MCF 10A (cell line): ENCODE measurements around the gene ZDHHC6. TPM values are rescaled to one million over a fixed set of nuclear protein-coding genes. Genes with fewer than 3 reads are reported as not detected.

Experiments
- BruUV-seq: library from RNA; stranded (reverse); fragments of 400-500 nt; replicated peaks from 2 replicates; lab custom pipeline; 2021; lab: Mats Ljungman, UMichigan
- CTCF ChIA-PET: fragments of 300-600 bp; sonication (Branson Sonifier 250); formaldehyde crosslinking; extraction: SDS; loops from one replicate; lab custom pipeline; 2021; ENCODE audit warnings: antibody characterized with exemption, inconsistent platforms; lab: Yijun Ruan, JAX
- POLR2A ChIA-PET: fragments of 300-600, 350-650 bp; sonication (Branson Sonifier 250); formaldehyde crosslinking; extraction: SDS; loops from one replicate; lab custom pipeline; 2020; ENCODE audit warnings: antibody characterized with exemption, inconsistent platforms; lab: Yijun Ruan, JAX
- DNase-seq: peaks from one replicate; pipeline ENCODE4 v3.0.0-alpha.2; 2018; ENCODE audit not compliant: unreplicated experiment
- H3K27ac Mint-ChIP-seq: one replicate; pipeline ENCODE4 v1.8.0; 2022; ENCODE audit warnings: mild to moderate bottlenecking, low read depth, mixed read lengths; ENCODE audit not compliant: unreplicated experiment
- H3K27me3 Mint-ChIP-seq: one replicate; pipeline ENCODE4 v1.8.0; 2022; ENCODE audit warnings: mixed read lengths; ENCODE audit not compliant: insufficient read depth, unreplicated experiment
- H3K36me3 Mint-ChIP-seq: one replicate; pipeline ENCODE4 v1.8.0; 2022; ENCODE audit warnings: mild to moderate bottlenecking, moderate library complexity, mixed read lengths; ENCODE audit not compliant: insufficient read depth, unreplicated experiment
- H3K4me1 Mint-ChIP-seq: one replicate; pipeline ENCODE4 v1.8.0; 2022; ENCODE audit warnings: mixed read lengths; ENCODE audit not compliant: insufficient read depth, unreplicated experiment
- H3K4me3 Mint-ChIP-seq: one replicate; pipeline ENCODE4 v1.8.0; 2022; ENCODE audit warnings: mild to moderate bottlenecking, moderate library complexity, mixed read lengths; ENCODE audit not compliant: unreplicated experiment
- H3K9me3 Mint-ChIP-seq: one replicate; pipeline ENCODE4 v1.8.0; 2022; ENCODE audit warnings: mixed read lengths; ENCODE audit not compliant: unreplicated experiment
- CTCF ChIP-seq: fragments of 200-600 bp; IDR thresholded peaks from one replicate; pipeline ENCODE4 v1.8.0; 2022; ENCODE audit warnings: antibody characterized with exemption, mild to moderate bottlenecking; ENCODE audit not compliant: unreplicated experiment
- intact Hi-C: fragments of 100-400 bp; cut with micrococcal nuclease; formaldehyde crosslinking; loops from 2 replicates; pipeline ENCODE4 v1.14.1; 2022
- total RNA-seq: library from RNA; stranded (reverse); gene quantifications from 2 replicates; pipeline ENCODE4 v1.2.3, GENCODE V29; 2022

Gene ZDHHC6
- total RNA-seq, 1 experiment from 2014 or later: 25.9 TPM

DNA sequence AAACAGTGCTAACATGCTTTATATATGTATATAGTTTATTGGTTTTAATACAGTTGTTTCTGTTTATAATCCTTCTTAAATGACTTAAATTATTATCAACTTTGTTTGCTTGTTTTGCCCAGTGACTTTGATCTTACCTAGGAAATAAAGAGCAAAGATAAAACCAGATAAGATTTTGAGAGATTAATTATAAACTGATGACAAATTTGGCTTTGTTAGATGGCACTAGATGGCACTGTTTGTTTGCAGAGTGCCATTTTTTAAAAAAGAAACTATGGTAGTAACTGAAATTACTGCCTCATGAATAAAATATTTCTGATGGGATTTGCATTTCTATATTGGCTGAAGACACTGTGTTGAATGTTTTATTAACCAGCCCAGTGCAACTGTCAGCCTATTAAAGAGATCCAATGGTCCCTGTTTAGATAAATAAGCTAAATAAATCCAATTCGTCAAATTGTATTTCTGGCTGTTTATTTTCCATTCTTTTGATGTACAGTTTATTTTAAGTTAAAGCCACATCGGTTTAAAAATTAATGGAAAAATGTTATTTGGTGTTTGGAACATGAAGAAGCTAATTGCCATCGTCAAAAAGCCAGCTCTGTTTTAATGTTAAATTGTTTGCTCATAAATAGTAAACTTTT lies 29.0 kb upstream of the ZDHHC6 start:
- DNase-seq: peak; percentile 14
- intact Hi-C loops: loop anchor here (1.0 to 5.0 kb wide), 6 partner anchors 482 to 1088 kb away; no protein-coding TSS in a partner anchor

DNA sequence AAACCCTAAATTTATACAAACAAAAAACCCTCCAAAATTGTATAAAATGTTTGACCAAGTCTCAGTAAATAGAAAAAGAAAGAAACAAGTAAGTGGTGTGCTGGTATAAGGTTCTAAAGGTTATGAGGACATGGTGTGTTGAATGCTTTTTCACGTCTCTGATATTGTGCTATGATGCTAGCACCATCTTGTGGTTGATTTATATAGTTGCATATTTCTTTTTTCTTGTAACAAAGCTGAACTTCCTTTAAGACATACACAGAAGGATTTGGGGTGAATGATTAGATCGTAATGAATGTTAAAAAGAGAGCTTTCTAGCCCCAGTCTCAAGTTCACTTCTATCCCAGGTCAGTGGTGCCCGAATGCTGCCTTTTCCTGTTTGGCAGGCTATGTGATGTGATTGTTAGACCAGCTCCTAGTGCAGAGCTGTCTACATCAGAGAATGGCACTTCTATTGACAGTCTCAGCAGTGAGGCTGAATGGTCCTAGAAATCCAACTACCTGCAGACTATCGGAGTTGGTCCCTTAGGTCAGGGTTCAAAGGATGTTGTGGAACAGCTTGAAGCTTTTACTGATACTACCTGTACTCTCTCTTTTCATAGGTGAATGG lies 25.3 kb upstream of the ZDHHC6 start:
- TF ChIP-seq CTCF: peak; percentile 56
- no TSS peak for BruUV-seq
- peaks cover 23% of the 10 kb centered on the region for H3K36me3 Mint-ChIP-seq
- H3K27ac Mint-ChIP-seq: no peak overlapping the region
- POLR2A ChIA-PET: interaction anchor here (0.5 to 1.9 kb wide), 6 partner anchors 8 to 483 kb away, joined by 3 to 5 read pairs (median 3); partner anchors contain the start of genes GPAM, VTI1A and ZDHHC6
- no peaks in the 10 kb centered on the region for H3K9me3 Mint-ChIP-seq
- no peaks in the 10 kb centered on the region for H3K27me3 Mint-ChIP-seq
- no peaks in the 10 kb centered on the region for H3K4me1 Mint-ChIP-seq
- CTCF ChIA-PET: interaction anchor here (0.6 to 4.4 kb wide), 67 partner anchors 8 to 1909 kb away, joined by 3 to 34 read pairs (median 4); partner anchors contain the start of genes VTI1A and ZDHHC6
- no peak overlapping the region for H3K4me3 Mint-ChIP-seq
- DNase-seq: peak; percentile 64
- intact Hi-C loops: loop anchor here (1.0 kb wide), 1 partner anchor 26 kb away; the partner anchor contains the start of gene ZDHHC6

More for the DNA sequence above, 29.0 kb upstream of the ZDHHC6 start:
- peaks cover 6% of the 10 kb centered on the region for H3K4me1 Mint-ChIP-seq
- TF ChIP-seq CTCF: peak; percentile 54
- ChIA-PET CTCF (interaction anchor here (0.5 to 2.7 kb wide), 33 partner anchors 8 to 1138 kb away, joined by 3 to 15 read pairs (median 3); no protein-coding TSS in a partner anchor), POLR2A (interaction anchor here (1.0 kb wide), 1 partner anchor 475 kb away, joined by 3 read pairs; no protein-coding TSS in a partner anchor)
- no peaks in the 10 kb centered on the region for H3K27me3 Mint-ChIP-seq
- H3K36me3 Mint-ChIP-seq: peaks cover 12% of the 10 kb centered on the region
- H3K4me3 Mint-ChIP-seq: no peak overlapping the region
- H3K27ac Mint-ChIP-seq: no peak overlapping the region
- BruUV-seq: no TSS peak
- H3K9me3 Mint-ChIP-seq: no peaks in the 10 kb centered on the region

DNA sequence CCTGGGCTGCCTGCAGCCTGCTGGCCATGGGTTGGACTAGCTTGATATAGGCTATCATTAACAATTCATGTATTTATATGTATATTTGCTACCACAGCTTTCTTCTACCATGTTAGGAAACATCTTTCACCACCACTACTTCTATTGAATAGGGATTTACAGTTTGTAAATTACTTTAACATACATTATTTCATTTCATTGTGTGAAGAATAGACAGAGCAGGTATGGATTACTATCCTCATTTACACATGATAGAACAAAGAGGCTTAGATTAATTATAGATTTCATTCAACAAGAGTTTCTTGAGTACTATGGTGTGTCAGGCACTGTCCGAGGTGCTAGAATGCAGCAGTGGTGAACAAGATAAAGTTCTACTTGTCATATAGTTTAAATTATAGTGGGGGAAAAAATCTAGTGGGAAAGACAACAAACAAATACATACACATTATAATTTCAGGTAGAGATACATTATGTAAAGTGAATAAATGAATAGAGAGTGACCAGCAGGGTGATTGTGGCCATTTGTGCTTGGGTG lies 20.9 kb upstream of the ZDHHC6 start:
- DNase-seq: no peak
- H3K27me3 Mint-ChIP-seq: no peaks in the 10 kb centered on the region
- H3K4me1 Mint-ChIP-seq: no peaks in the 10 kb centered on the region
- intact Hi-C loops: no loop called here
- no TSS peak for BruUV-seq
- H3K4me3 Mint-ChIP-seq: no peak overlapping the region
- no peak overlapping the region for H3K27ac Mint-ChIP-seq
- H3K36me3 Mint-ChIP-seq: peaks cover 52% of the 10 kb centered on the region
- ChIA-PET CTCF (no interaction called here), POLR2A (interaction anchor here (0.9 kb wide), 1 partner anchor 25 kb away, joined by 5 read pairs; no protein-coding TSS in a partner anchor)
- peaks cover 7% of the 10 kb centered on the region for H3K9me3 Mint-ChIP-seq
- no peak for TF ChIP-seq CTCF

- Mint-ChIP-seq H3K4me3 (no peak overlapping the region), H3K4me1 (no peaks in the 10 kb centered on the region), H3K9me3 (peaks cover 7% of the 10 kb centered on the region), H3K27me3 (no peaks in the 10 kb centered on the region), H3K36me3 (peaks cover 55% of the 10 kb centered on the region), H3K27ac (no peak overlapping the region)
- intact Hi-C loops: no loop called here
- CTCF ChIA-PET: interaction anchor here (0.6 kb wide), 1 partner anchor 54 kb away, joined by 3 read pairs; no protein-coding TSS in a partner anchor
- DNase-seq: no peak
- POLR2A ChIA-PET: interaction anchor here (0.7 to 0.9 kb wide), 2 partner anchors 20 to 24 kb away, joined by 3 to 5 read pairs; partner anchors contain the start of gene VTI1A
- no TSS peak for BruUV-seq
- no peak for TF ChIP-seq CTCF
Measured at GRCh38 chr10:112466802-112467201, 20.1 kb upstream of the ZDHHC6 start.
